GM23338 (cell line): ENCODE results near the gene KCNMA1. TPM values are rescaled to one million over a fixed set of nuclear protein-coding genes. Genes with fewer than 3 reads are reported as not detected.
A peak's percentile ranks its signal among the peaks of the same experiment; 100 is the strongest.

Experiments used
- ATAC-seq: fragments of 200-7000 bp; cut with Tn5 transposase; 3 replicates; pipeline ENCODE4 v1.9.1; 2020
- DNase-seq: peaks from one replicate; pipeline ENCODE4 v3.0.0-alpha.2; 2015; ENCODE audit warnings: low spot score
- H2AFZ ChIP-seq: fragments of 200-600 bp; sonication (generic); 2 replicates; pipeline ENCODE4 v1.8.0; 2016; ENCODE audit warnings: antibody characterized with exemption, mild to moderate bottlenecking, moderate library complexity
- H3F3A ChIP-seq: fragments of 200-600 bp; sonication (generic); replicated peaks from 2 replicates; pipeline ENCODE4 v1.8.0; 2017; ENCODE audit warnings: antibody characterized with exemption, mixed run types, low read depth
- H3K27ac ChIP-seq: fragments of 200-600 bp; sonication (generic); 2 replicates; pipeline ENCODE4 v1.6.1; 2016; ENCODE audit warnings: low read depth
- H3K27me3 ChIP-seq: fragments of 200-600 bp; sonication (generic); 2 replicates; pipeline ENCODE4 v1.8.0; 2016; ENCODE audit warnings: mild to moderate bottlenecking, mixed run types, moderate library complexity; ENCODE audit not compliant: insufficient read depth
- H3K36me3 ChIP-seq: fragments of 200-600 bp; sonication (generic); 2 replicates; pipeline ENCODE4 v1.8.0; 2016; ENCODE audit warnings: mild to moderate bottlenecking; ENCODE audit not compliant: insufficient read depth
- H3K4me1 ChIP-seq: fragments of 200-600 bp; sonication (generic); 2 replicates; pipeline ENCODE4 v1.8.0; 2016; ENCODE audit warnings: mild to moderate bottlenecking, moderate library complexity; ENCODE audit not compliant: insufficient read depth
- H3K4me2 ChIP-seq: fragments of 200-600 bp; sonication (generic); 2 replicates; pipeline ENCODE4 v1.7.1; 2017; ENCODE audit warnings: mixed run types
- H3K4me3 ChIP-seq: fragments of 200-600 bp; sonication (generic); 2 replicates; pipeline ENCODE4 v1.6.1; 2016; ENCODE audit warnings: mixed run types
- H3K79me2 ChIP-seq: fragments of 200-600 bp; sonication (generic); replicated peaks from 2 replicates; pipeline ENCODE4 v1.8.0; 2017; ENCODE audit warnings: mild to moderate bottlenecking; ENCODE audit not compliant: insufficient read depth
- H3K9me2 ChIP-seq: fragments of 200-600 bp; sonication (generic); 2 replicates; pipeline ENCODE4 v1.8.0; 2017; ENCODE audit not compliant: insufficient read depth
- H4K20me1 ChIP-seq: fragments of 200-600 bp; sonication (generic); replicated peaks from 2 replicates; pipeline ENCODE4 v1.8.0; 2017; ENCODE audit warnings: mild to moderate bottlenecking; ENCODE audit not compliant: insufficient read depth
- H3K27ac Mint-ChIP-seq: 2 replicates; pipeline ENCODE4 v1.8.0; 2020; ENCODE audit warnings: inconsistent platforms, mild to moderate bottlenecking, moderate library complexity, mixed read lengths
- H3K27me3 Mint-ChIP-seq: 3 replicates; pipeline ENCODE4 v1.8.0; 2022; ENCODE audit warnings: low read depth, mild to moderate bottlenecking, moderate library complexity, mixed read lengths, inconsistent platforms; ENCODE audit not compliant: insufficient read depth, poor library complexity
- H3K36me3 Mint-ChIP-seq: 3 replicates; pipeline ENCODE4 v1.8.0; 2021; ENCODE audit warnings: low read depth, mild to moderate bottlenecking, inconsistent platforms, moderate library complexity, mixed read lengths
- H3K4me1 Mint-ChIP-seq: 3 replicates; pipeline ENCODE4 v1.8.0; 2020; ENCODE audit warnings: mild to moderate bottlenecking, inconsistent platforms, mixed read lengths
- H3K4me3 Mint-ChIP-seq: 3 replicates; pipeline ENCODE4 v1.8.0; 2021; ENCODE audit warnings: moderate library complexity, mild to moderate bottlenecking, inconsistent platforms, mixed read lengths
- H3K9me3 Mint-ChIP-seq: 3 replicates; pipeline ENCODE4 v1.8.0; 2020; ENCODE audit warnings: moderate library complexity, mild to moderate bottlenecking, inconsistent platforms, mixed read lengths
- CREB1 ChIP-seq: fragments of 250-450 bp; sonication (Bioruptor Pico); IDR thresholded peaks from 2 replicates; pipeline ENCODE4 v1.5.0; 2020; ENCODE audit warnings: low read depth, mild to moderate bottlenecking, moderate library complexity
- CTCF ChIP-seq, 2 experiments: fragments of 200-600 bp in 1 of 2; sonication (generic) in 1 of 2; conservative IDR thresholded peaks; 2 replicates each; pipeline versions ENCODE4 v1.5.1 to v1.6.1; 2016 to 2017; ENCODE audit warnings: antibody characterized with exemption in 2 of 2, low read depth in 2 of 2, mild to moderate bottlenecking in 2 of 2, moderate library complexity in 1 of 2
- ETS1 ChIP-seq: IDR thresholded peaks from 2 replicates; pipeline ENCODE4 v1.6.1; 2016; ENCODE audit warnings: antibody characterized with exemption
- JUNB ChIP-seq: IDR thresholded peaks from one replicate; pipeline ENCODE4 v1.6.1; 2016; ENCODE audit warnings: antibody characterized with exemption; ENCODE audit not compliant: unreplicated experiment
- NANOG ChIP-seq: IDR thresholded peaks from 2 replicates; pipeline ENCODE4 v1.6.1; 2016; ENCODE audit warnings: antibody characterized with exemption, borderline replicate concordance
- POLR2AphosphoS5 ChIP-seq: IDR thresholded peaks from 2 replicates; pipeline ENCODE4 v1.6.1; 2016; ENCODE audit warnings: antibody characterized with exemption, low read depth
- REST ChIP-seq: IDR thresholded peaks from one replicate; pipeline ENCODE4 v1.6.1; 2018; ENCODE audit warnings: antibody characterized with exemption; ENCODE audit not compliant: unreplicated experiment
- STAT1 ChIP-seq: IDR thresholded peaks from one replicate; pipeline ENCODE4 v1.6.1; 2016; ENCODE audit warnings: antibody characterized with exemption; ENCODE audit not compliant: unreplicated experiment
- ZNF114 ChIP-seq: fragments of 250-450 bp; sonication (Bioruptor Pico); IDR thresholded peaks from 2 replicates; pipeline ENCODE4 v1.5.0; 2020; ENCODE audit warnings: mild to moderate bottlenecking, moderate library complexity
- ZNF331 ChIP-seq: fragments of 250-450 bp; sonication (Bioruptor Pico); IDR thresholded peaks from 2 replicates; pipeline ENCODE4 v1.5.0; 2020; ENCODE audit warnings: low read depth, mild to moderate bottlenecking, moderate library complexity
- polyA plus RNA-seq: library from polyadenylated mRNA; unstranded; fragments of >200 nt; fragmentation: Nextera tagmentation; extraction: Ambion mirVana; gene quantifications from 2 replicates; pipeline ENCODE4 v1.2.1, GENCODE V29; 2016
- total RNA-seq: library from RNA; depleted of rRNA; stranded (reverse); fragments of >200 nt; shearing (Covaris generic); gene quantifications from 2 replicates; pipeline ENCODE4 v1.2.3, GENCODE V29; 2014

The KCNMA1 gene
- total and polyA plus RNA-seq, 2 experiments from 2014 or later, result 8.2 to 9.0 TPM

- H3K9me3 Mint-ChIP-seq, result no peaks in the 10 kb centered on the region
- no peak for DNase-seq
- no peak for TF ChIP-seq STAT1
- no peak for TF ChIP-seq REST
- no peak for TF ChIP-seq CTCF (conservative IDR thresholded peaks at IDR 0.05; ENCODE audit: low read depth in 2 of 2)
- no peak for TF ChIP-seq POLR2AphosphoS5
- TF ChIP-seq JUNB, result no peak
- H3K4me2 ChIP-seq, result no peak overlapping the region
- H4K20me1 ChIP-seq, result no peaks in the 10 kb centered on the region; the same call in 1 of the 2 replicates
- H3K9me2 ChIP-seq, result no peaks in the 10 kb centered on the region
- no peaks in the 10 kb centered on the region for H3K36me3 ChIP-seq
- no peak for ATAC-seq
- H3K27me3 Mint-ChIP-seq, result peaks cover 2% of the 10 kb centered on the region
- no peak overlapping the region for H3K27ac ChIP-seq
- no peak overlapping the region for H3K4me3 Mint-ChIP-seq
- no peaks in the 10 kb centered on the region for H3F3A ChIP-seq
- peaks cover 23% of the 10 kb centered on the region for H3K4me1 Mint-ChIP-seq
- H3K79me2 ChIP-seq, result no peaks in the 10 kb centered on the region
- 0 out of 2 replicates have a peak, but pooled peaks cover 16% of the 10 kb centered on the region for H3K4me1 ChIP-seq
- H3K27ac Mint-ChIP-seq, result no peak overlapping the region
- no peaks in the 10 kb centered on the region for H3K36me3 Mint-ChIP-seq
- 0 out of 2 replicates have a peak overlapping the region, but pooled peaks have one; percentile 57 for H2AFZ ChIP-seq
- H3K27me3 ChIP-seq, result no peaks in the 10 kb centered on the region
- H3K4me3 ChIP-seq, result no peak overlapping the region
These were observed 440.1 kb downstream of the KCNMA1 start for GRCh38 chr10:77197544-77197943.

GRCh38 chr10:77196614-77197013 is 441.0 kb downstream of the KCNMA1 start:
- H3K36me3 ChIP-seq, result no peaks in the 10 kb centered on the region
- H3K27ac ChIP-seq, result no peak overlapping the region
- no peaks in the 10 kb centered on the region for H3F3A ChIP-seq
- H3K27me3 ChIP-seq, result no peaks in the 10 kb centered on the region
- H3K79me2 ChIP-seq, result no peaks in the 10 kb centered on the region
- ATAC-seq (no peak), DNase-seq (no peak)
- H2AFZ ChIP-seq, result no peak overlapping the region
- H3K4me1 Mint-ChIP-seq, result peaks cover 16% of the 10 kb centered on the region
- no peaks in the 10 kb centered on the region for H3K9me3 Mint-ChIP-seq
- H3K4me3 ChIP-seq, result no peak overlapping the region
- H3K36me3 Mint-ChIP-seq, result no peaks in the 10 kb centered on the region
- peaks cover 2% of the 10 kb centered on the region for H3K27me3 Mint-ChIP-seq
- H3K9me2 ChIP-seq, result no peaks in the 10 kb centered on the region
- H3K4me3 Mint-ChIP-seq, result no peak overlapping the region
- H4K20me1 ChIP-seq, result no peaks in the 10 kb centered on the region; the same call in 1 of the 2 replicates
- H3K4me1 ChIP-seq, result 0 out of 2 replicates have a peak, but pooled peaks cover 10% of the 10 kb centered on the region
- H3K4me2 ChIP-seq, result no peak overlapping the region
- H3K27ac Mint-ChIP-seq, result no peak overlapping the region
- no peak for TF ChIP-seq CREB1
- TF ChIP-seq ZNF114, result no peak
- no peak for TF ChIP-seq ZNF331 (CRISPR knock-in tag)
- TF ChIP-seq REST, result no peak
- no peak for TF ChIP-seq JUNB
- TF ChIP-seq STAT1, result no peak
- TF ChIP-seq NANOG, result no peak
- no peak for TF ChIP-seq ETS1
